DND-41 (cell line): ENCODE results near the gene C1R.

Experiments used
- ATAC-seq: fragments of 200-7000 bp; cut with Tn5 transposase; 3 replicates; pipeline ENCODE4 v1.9.1; 2021; ENCODE audit warnings: low read depth; ENCODE audit not compliant: insufficient read depth
- DNase-seq: peaks from one replicate; pipeline ENCODE4 v3.0.0-alpha.2; 2020
- H2AFZ ChIP-seq: 2 replicates; pipeline ENCODE4 v1.6.0; 2012; ENCODE audit warnings: low read depth, low read length
- H3K27ac ChIP-seq: 2 replicates; pipeline ENCODE4 v1.5.1; 2012; ENCODE audit warnings: low read length, inconsistent platforms
- H3K27me3 ChIP-seq: fragments of 200-600 bp; sonication (generic); 2 replicates; pipeline ENCODE4 v1.6.0; 2012; ENCODE audit warnings: low read length, mild to moderate bottlenecking, inconsistent platforms; ENCODE audit not compliant: insufficient read depth, poor library complexity
- H3K36me3 ChIP-seq: 2 replicates; pipeline ENCODE4 v1.5.1; 2012; ENCODE audit warnings: low read length, inconsistent platforms; ENCODE audit not compliant: insufficient read depth
- H3K4me1 ChIP-seq: 2 replicates; pipeline ENCODE4 v1.5.1; 2012; ENCODE audit warnings: mild to moderate bottlenecking, low read length; ENCODE audit not compliant: insufficient read depth
- H3K4me2 ChIP-seq: 2 replicates; pipeline ENCODE4 v1.6.0; 2012; ENCODE audit warnings: mild to moderate bottlenecking, moderate library complexity, low read length, inconsistent platforms; ENCODE audit not compliant: insufficient read depth
- H3K4me3 ChIP-seq, 2 experiments: fragments of 200-600 bp in 1 of 2; shearing (Covaris generic) in 1 of 2; 2 replicates each; pipeline ENCODE4 v1.5.1; 2012 to 2016; ENCODE audit warnings: inconsistent platforms in 2 of 2, low read length in 2 of 2, mild to moderate bottlenecking in 2 of 2, low read depth in 1 of 2, moderate library complexity in 1 of 2
- H3K79me2 ChIP-seq: 2 replicates; pipeline ENCODE4 v1.6.0; 2012; ENCODE audit warnings: low read length, inconsistent platforms; ENCODE audit not compliant: insufficient read depth
- H3K9ac ChIP-seq: 2 replicates; pipeline ENCODE4 v1.6.0; 2012; ENCODE audit warnings: low read depth, mild to moderate bottlenecking, inconsistent platforms, low read length, moderate library complexity
- H3K9me3 ChIP-seq: 2 replicates; pipeline ENCODE4 v1.5.1; 2012; ENCODE audit warnings: low read length, moderate library complexity, mild to moderate bottlenecking, inconsistent platforms; ENCODE audit not compliant: insufficient read depth, severe bottlenecking
- H4K20me1 ChIP-seq: 2 replicates; pipeline ENCODE4 v1.6.0; 2012; ENCODE audit warnings: low read length; ENCODE audit not compliant: insufficient read depth
- EZH2 ChIP-seq: IDR thresholded peaks from 3 replicates; pipeline ENCODE4 v1.6.1; 2012; ENCODE audit warnings: borderline replicate concordance, low read depth, mild to moderate bottlenecking, moderate library complexity, low read length, inconsistent platforms; ENCODE audit not compliant: severe bottlenecking
- TF ChIP-seq, protein P1 (sequence below): IDR thresholded peaks from 2 replicates; pipeline ENCODE4 v1.5.1; 2012; ENCODE audit warnings: borderline replicate concordance, low read length, moderate library complexity, mild to moderate bottlenecking; ENCODE audit not compliant: poor library complexity, severe bottlenecking; ENCODE audit errors: extremely low read depth

C1R gene

DNA sequence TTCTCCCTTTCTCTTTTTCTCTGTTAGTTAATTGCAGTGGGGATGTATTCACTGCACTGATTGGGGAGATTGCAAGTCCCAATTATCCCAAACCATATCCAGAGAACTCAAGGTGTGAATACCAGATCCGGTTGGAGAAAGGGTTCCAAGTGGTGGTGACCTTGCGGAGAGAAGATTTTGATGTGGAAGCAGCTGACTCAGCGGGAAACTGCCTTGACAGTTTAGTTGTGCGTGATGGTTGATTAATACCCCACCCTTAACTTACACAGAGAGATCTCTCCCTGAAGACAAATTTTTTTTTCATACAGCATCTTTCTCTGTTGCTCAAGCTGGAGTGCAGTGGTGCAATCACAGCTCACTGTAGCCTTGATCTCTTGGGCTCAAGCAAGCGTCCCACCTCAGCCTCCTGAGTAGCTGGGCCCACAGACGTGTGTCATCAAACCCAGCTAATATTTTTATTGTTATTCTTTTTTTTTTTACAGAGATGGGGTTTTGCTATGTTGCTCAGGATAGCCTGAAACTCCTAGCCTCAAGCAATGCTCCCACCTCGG is 27.1 kb downstream of the C1R start:
- Histone ChIP-seq H2AFZ (no peak overlapping the region), H3K4me3 (no peak overlapping the region), H4K20me1 (no peaks in the 10 kb centered on the region), H3K4me2 (no peak overlapping the region), H3K4me1 (no peaks in the 10 kb centered on the region), H3K36me3 (no peaks in the 10 kb centered on the region), H3K9me3 (no peaks in the 10 kb centered on the region), H3K79me2 (no peaks in the 10 kb centered on the region), H3K27ac (no peak overlapping the region), H3K9ac (no peak overlapping the region), H3K27me3 (peaks cover 27% of the 10 kb centered on the region)
- no peak for DNase-seq
- TF ChIP-seq, protein P1, sequence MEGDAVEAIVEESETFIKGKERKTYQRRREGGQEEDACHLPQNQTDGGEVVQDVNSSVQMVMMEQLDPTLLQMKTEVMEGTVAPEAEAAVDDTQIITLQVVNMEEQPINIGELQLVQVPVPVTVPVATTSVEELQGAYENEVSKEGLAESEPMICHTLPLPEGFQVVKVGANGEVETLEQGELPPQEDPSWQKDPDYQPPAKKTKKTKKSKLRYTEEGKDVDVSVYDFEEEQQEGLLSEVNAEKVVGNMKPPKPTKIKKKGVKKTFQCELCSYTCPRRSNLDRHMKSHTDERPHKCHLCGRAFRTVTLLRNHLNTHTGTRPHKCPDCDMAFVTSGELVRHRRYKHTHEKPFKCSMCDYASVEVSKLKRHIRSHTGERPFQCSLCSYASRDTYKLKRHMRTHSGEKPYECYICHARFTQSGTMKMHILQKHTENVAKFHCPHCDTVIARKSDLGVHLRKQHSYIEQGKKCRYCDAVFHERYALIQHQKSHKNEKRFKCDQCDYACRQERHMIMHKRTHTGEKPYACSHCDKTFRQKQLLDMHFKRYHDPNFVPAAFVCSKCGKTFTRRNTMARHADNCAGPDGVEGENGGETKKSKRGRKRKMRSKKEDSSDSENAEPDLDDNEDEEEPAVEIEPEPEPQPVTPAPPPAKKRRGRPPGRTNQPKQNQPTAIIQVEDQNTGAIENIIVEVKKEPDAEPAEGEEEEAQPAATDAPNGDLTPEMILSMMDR: no peak
- TF ChIP-seq EZH2: no peak
- ATAC-seq: no peak

DNA sequence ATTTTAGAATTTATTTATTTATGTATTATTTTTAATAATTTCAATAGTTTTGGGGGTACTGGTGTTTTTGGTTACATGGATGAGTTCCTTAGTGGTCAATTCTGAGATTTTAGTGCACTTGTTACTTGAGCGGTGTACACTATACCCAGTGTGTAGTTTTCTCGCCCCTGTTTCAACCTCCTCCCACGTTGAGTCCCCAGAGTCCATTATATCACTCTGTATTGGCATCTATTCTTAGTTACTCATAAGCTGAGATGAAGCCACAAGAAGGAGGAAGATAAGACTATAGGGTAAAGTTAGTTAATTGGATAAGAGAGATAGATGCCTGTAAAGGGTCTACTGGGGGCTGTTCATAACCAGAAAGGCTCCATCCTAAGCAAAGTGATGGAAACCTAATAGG is 27.7 kb downstream of the C1R start:
- TF ChIP-seq, protein P1: no peak
- no peak for TF ChIP-seq EZH2
- Histone ChIP-seq H4K20me1 (no peaks in the 10 kb centered on the region), H2AFZ (no peak overlapping the region), H3K4me1 (no peaks in the 10 kb centered on the region), H3K27me3 (peaks cover 33% of the 10 kb centered on the region), H3K27ac (no peak overlapping the region), H3K36me3 (no peaks in the 10 kb centered on the region), H3K9ac (no peak overlapping the region), H3K9me3 (no peaks in the 10 kb centered on the region), H3K4me2 (no peak overlapping the region), H3K79me2 (no peaks in the 10 kb centered on the region), H3K4me3 (no peak overlapping the region)
- DNase-seq: no peak
- ATAC-seq: no peak

DNA sequence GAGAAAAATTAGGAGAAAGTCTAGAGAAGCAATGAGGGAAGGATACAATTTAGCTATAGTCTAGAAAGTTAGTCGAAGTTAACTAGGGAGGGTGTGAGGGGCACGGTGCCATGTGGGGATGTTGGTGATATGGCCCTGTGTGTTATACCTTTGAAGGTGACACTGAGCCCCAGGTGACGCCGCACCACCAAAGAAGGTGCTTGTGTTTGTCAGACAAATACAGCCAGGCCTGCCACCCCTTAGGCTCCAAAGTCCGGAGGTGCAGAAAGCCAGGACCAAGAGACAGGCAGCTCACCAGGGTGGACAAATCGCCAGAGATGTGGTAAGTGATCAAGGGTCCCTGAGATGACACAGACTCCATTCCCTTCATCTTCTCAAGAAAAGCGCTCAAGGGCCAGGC is 30.6 kb downstream of the C1R start:
- DNase-seq: no peak
- Histone ChIP-seq H2AFZ (no peak overlapping the region), H3K4me3 (no peak overlapping the region), H3K27ac (no peak overlapping the region), H3K9me3 (no peaks in the 10 kb centered on the region), H3K27me3 (peaks cover 41% of the 10 kb centered on the region), H3K4me1 (no peaks in the 10 kb centered on the region), H4K20me1 (no peaks in the 10 kb centered on the region), H3K4me2 (no peak overlapping the region), H3K9ac (no peak overlapping the region), H3K36me3 (no peaks in the 10 kb centered on the region), H3K79me2 (no peaks in the 10 kb centered on the region)
- TF ChIP-seq EZH2: no peak
- TF ChIP-seq, protein P1: no peak
- no peak for ATAC-seq

DNA sequence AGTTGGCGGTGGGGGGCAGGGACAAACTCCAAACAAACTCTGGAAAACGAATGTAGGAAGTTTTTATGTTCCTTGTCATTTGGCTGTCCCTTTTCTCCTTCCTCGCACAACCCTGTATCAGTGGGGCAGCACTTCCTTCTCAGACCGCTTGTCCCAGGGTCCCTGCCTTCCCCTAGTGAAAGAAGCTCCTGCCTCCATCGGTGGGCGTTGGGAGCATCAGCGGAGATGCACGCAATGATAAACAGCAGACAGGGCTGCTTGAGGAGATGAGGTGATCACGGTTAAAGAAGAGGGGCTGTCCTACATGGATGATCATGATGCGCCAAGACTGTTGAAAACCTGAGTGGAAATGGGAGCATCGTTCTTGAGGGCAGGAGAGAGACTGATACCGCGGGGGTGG is 31.1 kb downstream of the C1R start:
- H3K27me3 ChIP-seq: peaks cover 41% of the 10 kb centered on the region
- no peak overlapping the region for H3K4me2 ChIP-seq
- no peak overlapping the region for H2AFZ ChIP-seq
- no peaks in the 10 kb centered on the region for H3K36me3 ChIP-seq
- H3K79me2 ChIP-seq: no peaks in the 10 kb centered on the region
- H3K4me3 ChIP-seq: no peak overlapping the region
- no peak overlapping the region for H3K27ac ChIP-seq
- H3K9ac ChIP-seq: no peak overlapping the region
- DNase-seq (no peak), ATAC-seq (no peak)
- no peaks in the 10 kb centered on the region for H3K9me3 ChIP-seq
- no peaks in the 10 kb centered on the region for H4K20me1 ChIP-seq
- no peak for TF ChIP-seq EZH2
- TF ChIP-seq, protein P1: no peak
- no peaks in the 10 kb centered on the region for H3K4me1 ChIP-seq
